Measurements from ENCODE around the gene GSTM4.

DNA sequence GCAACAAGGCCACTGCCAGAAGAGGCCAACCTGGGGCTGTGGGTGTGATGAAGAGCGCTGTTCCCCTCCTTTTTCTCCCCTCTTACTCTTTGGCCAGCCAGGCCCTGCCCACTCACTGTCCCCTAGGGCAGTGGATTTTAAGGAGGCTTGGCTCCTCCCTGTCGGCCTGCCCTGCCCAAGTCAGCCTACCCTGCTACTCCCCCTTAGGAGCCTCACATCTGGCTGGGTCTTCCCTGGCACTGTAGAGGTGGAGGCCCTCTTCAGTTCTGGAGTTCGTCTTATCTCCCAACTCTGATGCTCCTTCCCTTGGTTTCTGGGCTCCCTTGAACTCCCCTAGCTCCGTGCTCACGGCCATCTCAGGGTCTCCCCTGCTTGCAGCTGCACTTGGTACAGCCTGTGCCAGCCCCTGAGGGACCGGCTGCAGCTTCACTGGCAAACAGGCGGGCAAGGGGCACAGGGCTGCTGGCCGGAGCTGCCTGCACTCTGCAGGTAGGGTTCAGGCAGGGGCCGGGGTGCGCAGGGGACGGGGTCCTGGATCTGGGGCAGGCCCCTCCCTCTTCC, 32.2 kb upstream of the GSTM4 start:
- no peak for TF ChIP-seq EZH2 (IDR thresholded peaks at IDR 0.05; ENCODE audit: borderline replicate concordance, low read depth, low read length, poor library complexity, severe bottlenecking)
- TF ChIP-seq, protein P1, sequence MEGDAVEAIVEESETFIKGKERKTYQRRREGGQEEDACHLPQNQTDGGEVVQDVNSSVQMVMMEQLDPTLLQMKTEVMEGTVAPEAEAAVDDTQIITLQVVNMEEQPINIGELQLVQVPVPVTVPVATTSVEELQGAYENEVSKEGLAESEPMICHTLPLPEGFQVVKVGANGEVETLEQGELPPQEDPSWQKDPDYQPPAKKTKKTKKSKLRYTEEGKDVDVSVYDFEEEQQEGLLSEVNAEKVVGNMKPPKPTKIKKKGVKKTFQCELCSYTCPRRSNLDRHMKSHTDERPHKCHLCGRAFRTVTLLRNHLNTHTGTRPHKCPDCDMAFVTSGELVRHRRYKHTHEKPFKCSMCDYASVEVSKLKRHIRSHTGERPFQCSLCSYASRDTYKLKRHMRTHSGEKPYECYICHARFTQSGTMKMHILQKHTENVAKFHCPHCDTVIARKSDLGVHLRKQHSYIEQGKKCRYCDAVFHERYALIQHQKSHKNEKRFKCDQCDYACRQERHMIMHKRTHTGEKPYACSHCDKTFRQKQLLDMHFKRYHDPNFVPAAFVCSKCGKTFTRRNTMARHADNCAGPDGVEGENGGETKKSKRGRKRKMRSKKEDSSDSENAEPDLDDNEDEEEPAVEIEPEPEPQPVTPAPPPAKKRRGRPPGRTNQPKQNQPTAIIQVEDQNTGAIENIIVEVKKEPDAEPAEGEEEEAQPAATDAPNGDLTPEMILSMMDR (conservative IDR thresholded peaks at IDR 0.05; ENCODE audit: low read depth, low read length) = no peak

All from A673 (cell line).